Erythroblast (primary cell): ENCODE results near the gene MAN2C1.

Source experiments
- GATA1 ChIP-seq: IDR thresholded peaks from 2 replicates; pipeline ENCODE4 v1.6.1; 2011; ENCODE audit warnings: low read depth, mild to moderate bottlenecking, control low read depth, low read length, moderate library complexity
- POLR2A ChIP-seq: IDR thresholded peaks from 2 replicates; pipeline ENCODE4 v1.6.1; 2011; ENCODE audit warnings: mild to moderate bottlenecking, low read length

- no peak for TF ChIP-seq POLR2A
- no peak for TF ChIP-seq GATA1
Measured at GRCh38 chr15:75368689-75369239, 357 bp upstream of the MAN2C1 start.
